HFF-Myc (cell line): ENCODE measurements around the gene ARHGAP5.

Experiments
- DNase-seq: peaks from one replicate; pipeline ENCODE4 v3.0.0-alpha.2; 2011; ENCODE audit warnings: low read depth; ENCODE audit errors: extremely low read depth
- H3K4me3 ChIP-seq: replicated peaks from 2 replicates; pipeline ENCODE4 v1.5.1; 2011; ENCODE audit warnings: low read depth, mild to moderate bottlenecking, control low read depth, low read length
- TF ChIP-seq, protein P1 (sequence below): IDR thresholded peaks from 2 replicates; pipeline ENCODE4 v1.5.1; 2012; ENCODE audit warnings: mild to moderate bottlenecking, low read depth, low read length, control low read depth; ENCODE audit errors: missing control alignments

Gene ARHGAP5

DNA sequence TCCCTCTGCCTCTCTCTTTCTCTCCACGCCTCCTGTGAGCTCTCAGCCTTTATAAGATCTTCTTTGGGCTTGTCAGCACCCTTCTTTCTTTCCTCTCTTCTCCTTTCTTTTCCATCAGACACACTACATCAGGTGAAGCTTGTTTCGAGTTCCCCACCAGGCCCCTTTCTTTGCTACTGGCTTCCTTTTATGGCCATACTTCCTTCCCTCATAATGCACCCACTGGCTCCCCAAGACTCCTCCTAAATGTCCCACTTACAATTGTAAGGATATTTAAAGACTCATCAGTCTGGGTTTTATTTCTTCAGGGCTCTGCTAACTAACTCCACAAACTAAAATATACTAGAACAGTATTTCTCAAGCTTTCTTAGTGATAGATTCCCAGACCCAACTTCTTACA lies 129.4 kb downstream of the ARHGAP5 start:
- no peak for DNase-seq
- H3K4me3 ChIP-seq: no peak overlapping the region
- TF ChIP-seq, protein P1, sequence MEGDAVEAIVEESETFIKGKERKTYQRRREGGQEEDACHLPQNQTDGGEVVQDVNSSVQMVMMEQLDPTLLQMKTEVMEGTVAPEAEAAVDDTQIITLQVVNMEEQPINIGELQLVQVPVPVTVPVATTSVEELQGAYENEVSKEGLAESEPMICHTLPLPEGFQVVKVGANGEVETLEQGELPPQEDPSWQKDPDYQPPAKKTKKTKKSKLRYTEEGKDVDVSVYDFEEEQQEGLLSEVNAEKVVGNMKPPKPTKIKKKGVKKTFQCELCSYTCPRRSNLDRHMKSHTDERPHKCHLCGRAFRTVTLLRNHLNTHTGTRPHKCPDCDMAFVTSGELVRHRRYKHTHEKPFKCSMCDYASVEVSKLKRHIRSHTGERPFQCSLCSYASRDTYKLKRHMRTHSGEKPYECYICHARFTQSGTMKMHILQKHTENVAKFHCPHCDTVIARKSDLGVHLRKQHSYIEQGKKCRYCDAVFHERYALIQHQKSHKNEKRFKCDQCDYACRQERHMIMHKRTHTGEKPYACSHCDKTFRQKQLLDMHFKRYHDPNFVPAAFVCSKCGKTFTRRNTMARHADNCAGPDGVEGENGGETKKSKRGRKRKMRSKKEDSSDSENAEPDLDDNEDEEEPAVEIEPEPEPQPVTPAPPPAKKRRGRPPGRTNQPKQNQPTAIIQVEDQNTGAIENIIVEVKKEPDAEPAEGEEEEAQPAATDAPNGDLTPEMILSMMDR: no peak

DNA sequence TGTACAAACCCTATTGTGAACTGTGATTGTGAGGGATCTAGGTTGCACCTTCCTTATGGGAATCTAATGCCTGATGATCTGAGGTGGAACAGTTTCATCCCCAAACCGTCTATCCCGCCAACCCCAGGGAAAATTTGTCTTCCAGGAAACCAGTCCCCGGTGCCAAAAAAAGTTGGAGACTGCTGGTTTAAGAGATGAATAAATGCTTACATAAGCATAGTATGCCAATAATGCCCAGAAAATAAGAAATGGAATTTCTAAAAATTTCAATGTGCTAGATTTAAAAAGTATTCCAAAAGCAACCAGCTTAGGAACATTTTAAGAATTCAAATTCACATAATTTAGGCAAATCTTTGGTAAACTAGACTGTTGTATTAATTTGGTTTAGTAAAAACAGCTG lies 131.4 kb downstream of the ARHGAP5 start:
- DNase-seq: no peak
- TF ChIP-seq, protein P1: no peak
- no peak overlapping the region for H3K4me3 ChIP-seq
